Measurements from ENCODE around the gene APLF.
"Not testable (repeated sequence)": the region's sequence is repeated elsewhere in the genome, so short reads cannot be mapped to it uniquely, and the experiment has no call there.

APLF gene

GRCh38 chr2:68487773-68488355, 20.5 kb downstream of the APLF start:
- DNase-seq (ENCODE audit: low read depth): peak; percentile 49
- TF ChIP-seq MYC (IDR thresholded peaks at IDR 0.05; ENCODE audit: low read depth, low read length) (no peak), POLR2A (IDR thresholded peaks at IDR 0.05; ENCODE audit: extremely low read depth, insufficient read length) (no peak), MAX (IDR thresholded peaks at IDR 0.05; ENCODE audit: low read depth, low read length) (no peak), CTCF (IDR thresholded peaks at IDR 0.05; ENCODE audit: low read depth, low read length) (peak; percentile 4)
- H3K4me3 ChIP-seq (ENCODE audit: low read depth, low read length): no peak overlapping the region

- DNase-seq (ENCODE audit: low read depth): not testable (repeated sequence)
Observed at GRCh38 chr2:68488605-68489004, 21.2 kb downstream of the APLF start.

GRCh38 chr2:68489282-68489681, 21.9 kb downstream of the APLF start:
- DNase-seq (ENCODE audit: low read depth): no peak
- TF ChIP-seq MYC (IDR thresholded peaks at IDR 0.05; ENCODE audit: low read depth, low read length) (no peak), MAX (IDR thresholded peaks at IDR 0.05; ENCODE audit: low read depth, low read length) (no peak), POLR2A (IDR thresholded peaks at IDR 0.05; ENCODE audit: extremely low read depth, insufficient read length) (no peak), CTCF (IDR thresholded peaks at IDR 0.05; ENCODE audit: low read depth, low read length) (no peak)
- no peak overlapping the region for H3K4me3 ChIP-seq (ENCODE audit: low read depth, low read length)

More at GRCh38 chr2:68488605-68489004, 21.2 kb downstream of the APLF start:
- H3K4me3 ChIP-seq (ENCODE audit: low read depth, low read length): not testable (repeated sequence)

GRCh38 chr2:68491582-68491981, 24.2 kb downstream of the APLF start:
- TF ChIP-seq MAX (IDR thresholded peaks at IDR 0.05; ENCODE audit: low read depth, low read length) (no peak), CTCF (IDR thresholded peaks at IDR 0.05; ENCODE audit: low read depth, low read length) (no peak), POLR2A (IDR thresholded peaks at IDR 0.05; ENCODE audit: extremely low read depth, insufficient read length) (no peak), MYC (IDR thresholded peaks at IDR 0.05; ENCODE audit: low read depth, low read length) (no peak)
- DNase-seq (ENCODE audit: low read depth): no peak
- H3K4me3 ChIP-seq (ENCODE audit: low read depth, low read length): no peak overlapping the region

- no peak for DNase-seq (ENCODE audit: low read depth)
- H3K4me3 ChIP-seq (ENCODE audit: low read depth, low read length): no peak overlapping the region
- TF ChIP-seq MYC (IDR thresholded peaks at IDR 0.05; ENCODE audit: low read depth, low read length): no peak
- TF ChIP-seq MAX (IDR thresholded peaks at IDR 0.05; ENCODE audit: low read depth, low read length): no peak
- TF ChIP-seq CTCF (IDR thresholded peaks at IDR 0.05; ENCODE audit: low read depth, low read length): no peak
Observed at GRCh38 chr2:68499133-68499532, 31.7 kb downstream of the APLF start.

- TF ChIP-seq MAX (IDR thresholded peaks at IDR 0.05; ENCODE audit: low read depth, low read length) (no peak), POLR2A (IDR thresholded peaks at IDR 0.05; ENCODE audit: extremely low read depth, insufficient read length) (no peak), MYC (IDR thresholded peaks at IDR 0.05; ENCODE audit: low read depth, low read length) (no peak), CTCF (IDR thresholded peaks at IDR 0.05; ENCODE audit: low read depth, low read length) (no peak)
- H3K4me3 ChIP-seq (ENCODE audit: low read depth, low read length): no peak overlapping the region
- no peak for DNase-seq (ENCODE audit: low read depth)
Observed at GRCh38 chr2:68500649-68501048, 33.3 kb downstream of the APLF start.
